HL-60/S4 treated with phorbol 12-myristate 13-acetate at 8.2 ng/mL for 4 days and 3 days (cell line): ENCODE results near the gene RPUSD2.

Source experiments
- in situ Hi-C: fragments of 300-500 bp; cut with MboI; formaldehyde crosslinking; loops from 2 replicates; pipeline ENCODE4 v1.15.0; 2022; ENCODE audit warnings: low sequenced_read_pairs

RPUSD2 gene, protein sequence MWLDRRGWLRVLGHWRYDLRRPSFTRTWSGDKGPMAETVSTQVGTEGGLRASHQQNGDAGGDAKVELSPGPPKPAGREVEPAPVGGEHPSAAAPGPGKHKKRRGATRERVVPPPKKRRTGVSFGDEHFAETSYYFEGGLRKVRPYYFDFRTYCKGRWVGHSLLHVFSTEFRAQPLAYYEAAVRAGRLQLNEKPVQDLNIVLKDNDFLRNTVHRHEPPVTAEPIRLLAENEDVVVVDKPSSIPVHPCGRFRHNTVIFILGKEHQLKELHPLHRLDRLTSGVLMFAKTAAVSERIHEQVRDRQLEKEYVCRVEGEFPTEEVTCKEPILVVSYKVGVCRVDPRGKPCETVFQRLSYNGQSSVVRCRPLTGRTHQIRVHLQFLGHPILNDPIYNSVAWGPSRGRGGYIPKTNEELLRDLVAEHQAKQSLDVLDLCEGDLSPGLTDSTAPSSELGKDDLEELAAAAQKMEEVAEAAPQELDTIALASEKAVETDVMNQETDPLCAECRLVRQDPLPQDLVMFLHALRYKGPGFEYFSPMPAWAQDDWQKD

DNA sequence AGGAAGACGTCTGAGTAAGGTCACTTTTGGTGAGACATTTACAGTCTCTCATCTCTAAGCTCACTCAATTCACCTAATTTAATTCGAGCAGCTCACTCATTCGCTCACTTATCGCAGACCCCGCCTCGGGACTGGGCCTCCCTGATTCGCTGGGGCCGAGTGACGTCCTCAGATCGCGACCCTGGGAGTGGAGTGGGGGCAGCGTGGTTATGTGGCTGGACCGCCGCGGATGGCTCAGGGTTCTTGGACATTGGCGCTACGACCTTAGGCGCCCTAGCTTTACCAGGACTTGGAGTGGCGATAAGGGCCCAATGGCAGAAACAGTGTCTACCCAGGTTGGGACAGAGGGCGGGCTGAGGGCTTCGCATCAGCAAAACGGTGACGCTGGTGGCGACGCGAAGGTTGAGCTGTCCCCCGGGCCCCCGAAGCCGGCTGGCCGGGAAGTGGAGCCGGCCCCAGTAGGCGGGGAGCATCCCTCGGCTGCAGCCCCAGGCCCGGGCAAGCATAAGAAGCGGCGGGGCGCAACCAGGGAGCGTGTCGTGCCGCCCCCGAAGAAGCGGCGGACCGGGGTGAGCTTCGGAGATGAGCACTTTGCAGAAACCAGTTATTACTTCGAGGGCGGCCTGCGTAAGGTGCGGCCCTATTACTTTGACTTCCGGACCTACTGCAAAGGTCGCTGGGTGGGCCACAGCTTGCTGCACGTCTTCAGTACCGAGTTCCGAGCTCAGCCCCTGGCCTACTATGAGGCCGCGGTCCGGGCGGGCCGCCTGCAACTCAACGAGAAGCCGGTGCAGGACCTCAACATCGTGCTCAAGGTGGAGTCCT is at the start of gene RPUSD2:
TSS of gene RPUSD2 (plus strand) at position 171 of the 825 bp plus-strand sequence. CDS start at position 210, 39 bp downstream.
- in situ Hi-C loops: no loop called here

DNA sequence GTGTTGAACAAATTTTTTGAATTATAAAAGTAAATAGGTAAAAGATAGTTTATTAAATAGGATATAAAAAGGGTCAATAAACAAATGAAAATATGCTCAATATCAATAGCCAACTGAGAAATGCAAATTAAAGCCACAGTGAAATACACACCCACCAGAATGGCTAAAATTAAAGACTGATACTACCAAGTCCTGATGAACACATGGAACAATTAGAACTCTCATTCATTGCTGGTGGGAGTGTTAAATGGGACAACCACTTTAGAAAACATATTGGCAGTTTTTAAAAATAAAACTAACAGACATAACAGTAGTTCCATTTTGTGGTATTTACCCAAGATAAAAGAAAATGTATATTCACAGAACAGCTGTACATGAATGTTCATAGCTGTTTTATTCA is 45.5 kb upstream of the RPUSD2 start:
- in situ Hi-C loops: no loop called here

DNA sequence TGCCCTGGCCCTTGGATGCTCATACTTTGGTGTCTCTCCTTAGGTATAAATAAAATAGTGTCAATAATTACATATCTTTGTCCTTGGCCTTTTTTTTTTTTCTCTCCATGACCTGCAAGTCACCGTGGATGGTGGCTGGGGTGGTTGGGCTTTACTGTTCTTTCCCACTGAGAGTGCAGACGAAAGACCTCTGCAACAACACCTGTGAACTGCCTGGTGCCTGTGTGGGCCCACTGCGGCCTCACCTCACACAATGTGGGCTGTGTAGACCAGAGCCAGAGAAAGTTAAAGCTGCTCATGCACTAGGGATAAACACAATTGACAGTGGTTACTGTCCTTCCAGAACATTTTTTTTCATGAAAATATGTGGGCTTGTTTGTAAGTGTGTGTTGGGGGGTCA is 43.2 kb upstream of the RPUSD2 start:
- in situ Hi-C loops: no loop called here

DNA sequence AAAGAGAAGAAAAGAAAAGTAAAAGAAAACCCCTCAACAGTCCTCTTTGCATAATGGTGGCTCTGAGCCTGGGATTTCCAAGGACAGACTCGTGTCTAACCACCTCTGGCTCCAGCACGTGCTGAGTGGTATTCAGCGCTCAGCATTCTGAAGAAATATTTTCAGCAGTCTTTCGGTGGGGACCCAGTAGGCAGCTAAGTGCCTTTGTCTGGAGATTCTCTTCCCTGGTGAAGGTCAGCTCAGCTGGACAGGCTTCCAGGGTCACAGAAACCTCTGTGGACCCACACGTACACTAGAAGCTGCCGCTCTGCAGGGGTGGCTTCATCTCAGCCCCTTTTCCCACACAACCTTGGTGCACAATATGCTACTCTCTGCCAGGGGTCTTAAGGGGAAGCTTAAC is 40.3 kb upstream of the RPUSD2 start:
- in situ Hi-C loops: no loop called here

DNA sequence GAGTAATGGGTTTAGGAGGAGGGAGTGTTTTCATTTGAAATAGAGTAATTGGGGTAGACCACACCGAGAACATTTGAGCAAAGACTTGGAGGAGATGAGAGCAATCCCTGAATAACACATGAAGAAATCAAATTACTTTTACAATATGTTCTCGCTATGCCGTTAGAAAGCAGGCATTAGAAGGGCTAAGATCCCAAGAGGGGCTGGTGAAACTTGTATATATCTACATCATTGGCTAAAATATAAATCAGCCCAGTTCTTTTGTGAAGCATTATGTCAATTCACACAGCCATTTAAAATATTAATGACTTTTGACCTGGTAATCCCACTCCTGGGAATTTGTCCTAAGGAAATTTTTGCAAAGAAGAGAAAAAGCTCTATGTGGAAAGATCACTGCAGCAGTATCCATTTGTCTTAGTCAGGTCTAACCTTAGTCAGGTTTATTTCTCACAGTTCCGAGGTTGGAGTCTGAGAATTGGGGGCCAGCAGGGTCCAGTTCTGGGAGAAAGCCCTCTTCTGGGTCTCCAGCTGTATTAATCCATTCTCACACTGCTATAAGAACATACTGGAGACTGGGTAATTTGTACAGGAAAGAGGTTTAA is 35.2 kb upstream of the RPUSD2 start:
- in situ Hi-C loops: no loop called here

DNA sequence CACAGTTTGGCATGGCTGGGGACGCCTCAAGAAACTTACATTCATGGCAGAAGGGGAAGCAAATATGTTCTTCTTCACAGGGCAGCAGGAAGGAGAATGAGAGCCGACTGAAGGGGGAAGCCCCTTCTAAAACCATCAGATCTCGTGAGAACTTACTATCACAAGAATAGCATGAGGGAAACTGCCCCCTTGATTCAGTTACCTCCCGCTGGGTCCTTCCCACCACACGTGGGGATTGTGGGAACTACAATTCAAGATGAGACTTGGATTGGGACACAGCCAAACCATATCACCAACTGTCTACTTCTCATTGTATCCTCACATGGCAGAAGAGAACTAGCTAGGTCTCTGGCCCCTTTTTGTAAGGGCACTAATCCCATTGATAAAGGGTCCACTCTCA is 34.7 kb upstream of the RPUSD2 start:
- in situ Hi-C loops: no loop called here

DNA sequence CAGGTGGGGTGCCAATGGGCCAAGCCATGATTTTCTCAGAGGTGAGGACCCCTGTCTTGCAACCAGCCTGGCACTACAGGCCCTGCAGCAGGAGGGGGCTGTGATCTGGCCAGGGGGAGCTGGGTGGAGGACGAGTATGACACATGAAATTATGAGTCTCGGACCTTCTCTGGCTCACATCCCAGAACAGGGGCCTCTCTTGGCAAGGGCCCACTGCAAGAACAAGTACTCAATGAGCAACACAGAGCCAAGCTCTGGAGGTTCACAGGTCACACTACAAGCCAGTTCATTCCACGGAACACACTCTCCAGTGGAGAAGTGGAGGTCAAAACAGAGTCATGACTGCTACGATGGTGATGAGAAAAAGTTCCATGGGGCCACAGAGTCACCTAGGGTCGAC is 32.6 kb upstream of the RPUSD2 start:
- in situ Hi-C loops: no loop called here

DNA sequence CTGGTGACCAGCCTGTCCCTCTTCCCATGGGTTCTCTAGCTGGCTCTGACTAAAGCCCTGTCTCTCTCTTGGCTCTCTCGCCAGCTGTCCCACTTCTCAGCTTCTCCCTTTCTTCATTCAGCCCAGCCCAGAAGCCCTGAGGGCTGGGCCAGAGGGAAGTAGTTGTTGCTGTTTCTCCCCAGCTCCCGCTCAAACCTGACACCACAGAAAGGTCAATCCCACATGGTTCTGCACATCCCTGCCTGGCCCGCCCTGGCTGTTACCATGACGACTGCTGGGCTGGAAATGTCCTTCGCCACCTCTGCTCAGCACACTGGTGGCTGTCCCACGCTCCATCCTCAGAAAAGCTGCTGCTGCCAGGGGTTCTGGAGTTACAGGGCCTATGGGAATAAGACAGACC is 30.1 kb upstream of the RPUSD2 start:
- in situ Hi-C loops: no loop called here

DNA sequence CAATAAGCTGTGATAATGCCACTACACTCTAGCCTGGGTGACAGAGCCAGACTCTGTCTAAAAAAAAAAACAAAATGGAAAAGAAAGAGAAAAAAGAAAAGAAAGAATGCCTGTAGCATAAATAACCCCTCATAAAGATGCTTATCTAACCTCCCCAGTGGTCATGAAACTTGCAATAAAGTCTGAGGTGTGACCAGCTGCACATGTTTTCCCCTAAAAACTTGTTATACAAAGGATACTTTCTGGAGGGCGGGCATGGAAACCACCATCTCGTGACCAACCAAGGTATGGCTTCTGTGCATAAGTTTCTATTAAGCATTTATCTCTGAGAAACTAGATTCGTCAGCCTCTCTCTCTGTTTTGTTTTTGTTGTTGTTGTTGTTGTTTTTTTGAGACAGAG is 26.0 kb upstream of the RPUSD2 start:
- in situ Hi-C loops: no loop called here

DNA sequence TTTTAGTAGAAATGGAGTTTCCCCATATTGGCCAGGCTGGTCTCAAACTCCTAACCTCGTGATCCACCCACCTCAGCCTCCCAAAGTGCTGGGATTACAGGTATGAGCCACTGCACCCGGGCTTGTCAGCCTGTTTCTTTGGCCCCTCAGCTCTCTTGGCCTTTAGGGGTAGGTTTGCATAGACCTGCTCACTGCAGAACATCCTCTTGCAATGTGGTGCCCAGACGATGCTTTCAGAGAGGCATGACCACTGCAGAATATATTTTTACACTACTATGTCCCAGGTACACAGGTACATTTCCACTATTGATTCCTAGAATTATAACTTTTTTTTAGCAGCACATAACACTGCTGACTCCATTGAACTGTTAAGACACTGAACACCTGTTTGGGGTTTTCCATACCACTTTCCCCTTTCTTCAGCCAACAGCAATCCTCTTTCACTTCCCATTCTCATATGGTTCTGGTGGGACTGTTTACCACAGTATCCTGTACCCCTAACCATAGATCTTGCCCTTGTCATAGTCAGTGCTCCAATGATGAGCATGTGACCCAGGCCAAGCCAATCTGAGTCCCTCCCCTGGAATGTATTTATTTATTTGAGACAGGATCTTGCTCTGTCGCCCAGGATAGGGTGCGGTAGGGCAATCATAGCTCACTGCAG is 25.3 kb upstream of the RPUSD2 start:
- in situ Hi-C loops: no loop called here

DNA sequence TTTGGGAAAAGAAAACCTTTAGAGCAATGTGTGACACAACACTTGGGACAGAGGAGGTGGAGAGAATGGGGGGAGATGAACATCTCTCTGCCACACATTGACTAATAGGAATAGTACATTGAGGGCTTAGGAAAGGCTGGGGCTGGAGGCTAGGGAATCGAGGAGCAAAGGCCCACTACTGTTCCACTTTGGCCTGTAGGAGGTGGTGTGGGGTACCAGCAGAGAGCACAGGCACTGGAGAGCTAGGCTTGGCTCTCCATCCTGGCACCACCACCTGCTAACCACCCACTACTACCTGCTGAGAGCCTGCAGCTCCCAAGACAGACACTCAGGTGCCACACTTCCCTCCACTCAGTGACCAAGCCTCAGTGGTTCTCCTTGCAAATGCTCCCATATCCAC is 23.6 kb upstream of the RPUSD2 start:
- in situ Hi-C loops: no loop called here

DNA sequence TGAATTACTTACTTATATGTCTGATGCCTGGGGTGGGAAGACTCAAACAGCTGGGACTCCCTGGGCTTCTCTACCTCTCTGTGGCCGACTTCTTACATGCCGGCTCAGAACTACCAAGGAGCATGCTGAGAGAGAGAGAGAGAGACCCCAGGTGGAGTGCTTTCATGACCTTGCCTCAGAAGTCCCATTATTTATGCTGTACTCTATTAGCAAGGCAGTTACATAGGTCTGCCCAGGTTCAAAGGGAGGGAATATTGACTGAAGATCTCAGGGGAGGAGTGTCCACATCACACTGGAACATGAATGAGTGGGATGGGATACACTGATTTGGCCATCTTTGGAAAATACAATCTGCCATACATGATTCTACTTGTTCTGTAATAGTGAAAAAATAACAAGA is 20.5 kb upstream of the RPUSD2 start:
- in situ Hi-C loops: no loop called here

DNA sequence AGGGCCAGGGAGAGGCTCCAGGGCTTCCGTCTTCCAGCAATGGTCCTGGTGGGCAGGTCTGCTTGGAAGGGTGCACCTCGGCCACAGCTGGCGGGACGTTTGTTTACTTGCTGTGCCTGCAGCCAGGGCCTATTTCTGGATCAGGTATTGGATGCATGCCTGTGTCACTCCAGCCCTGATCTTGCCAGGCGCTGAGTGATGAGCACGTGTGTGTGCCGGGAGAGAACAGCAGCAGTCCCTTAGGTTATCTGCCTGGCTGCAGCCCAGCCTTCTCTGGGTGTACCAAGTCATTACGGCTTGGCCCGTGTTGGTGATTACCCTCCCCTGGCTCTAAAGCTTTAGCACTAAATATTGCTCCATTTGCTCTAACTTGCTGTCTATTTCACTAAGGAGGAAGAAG is 19.2 kb upstream of the RPUSD2 start:
- in situ Hi-C loops: no loop called here

DNA sequence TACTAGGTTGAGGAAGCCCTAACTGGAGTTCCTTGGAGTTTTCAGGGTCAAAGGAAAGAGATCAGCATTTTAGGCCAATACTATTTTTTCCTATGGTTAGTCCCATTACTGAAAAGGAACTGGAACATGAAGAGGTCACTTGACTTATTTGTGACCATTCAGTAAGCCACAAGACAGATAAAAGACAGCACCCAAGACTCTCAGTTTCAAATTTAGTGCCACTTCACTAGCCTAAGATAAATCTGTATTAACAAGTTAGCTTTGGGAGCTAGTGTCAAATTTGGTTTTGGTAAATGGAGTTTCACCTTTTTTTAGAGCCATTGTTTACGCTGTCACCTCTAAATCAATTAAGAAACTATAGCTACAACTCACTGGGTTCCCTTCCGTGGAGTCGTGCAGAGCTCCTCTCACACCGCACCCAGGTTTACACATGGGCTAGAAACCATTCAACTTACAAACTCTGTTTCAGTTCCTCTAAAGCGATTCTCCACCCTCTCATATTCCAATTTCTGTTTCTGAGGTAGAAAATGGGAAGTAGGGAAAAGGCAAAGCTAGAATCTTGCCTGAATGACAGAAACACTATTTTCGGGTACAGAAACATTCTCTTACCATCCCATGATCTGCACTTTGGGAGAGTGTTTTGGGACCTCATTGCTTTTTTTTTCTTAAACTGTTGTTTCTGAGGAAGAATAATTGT is 18.6 kb upstream of the RPUSD2 start:
- in situ Hi-C loops: no loop called here

DNA sequence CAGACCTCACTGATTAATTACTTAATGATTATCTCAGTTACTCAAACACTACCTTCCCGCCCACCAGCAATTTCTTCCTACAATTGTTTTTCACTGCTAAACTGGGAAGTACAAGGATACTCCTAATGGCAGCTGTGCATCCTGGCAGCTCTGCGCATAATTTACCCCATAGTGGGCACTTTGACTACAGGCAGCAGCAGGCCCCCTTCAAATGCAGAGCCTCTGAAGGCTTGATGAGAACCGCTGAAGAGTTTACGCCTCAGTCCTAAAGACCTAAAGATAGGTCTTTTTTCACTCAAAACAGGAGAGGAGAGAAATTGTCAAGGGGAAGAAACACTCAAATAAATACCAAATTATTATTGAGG is 15.0 kb upstream of the RPUSD2 start:
- in situ Hi-C loops: no loop called here

DNA sequence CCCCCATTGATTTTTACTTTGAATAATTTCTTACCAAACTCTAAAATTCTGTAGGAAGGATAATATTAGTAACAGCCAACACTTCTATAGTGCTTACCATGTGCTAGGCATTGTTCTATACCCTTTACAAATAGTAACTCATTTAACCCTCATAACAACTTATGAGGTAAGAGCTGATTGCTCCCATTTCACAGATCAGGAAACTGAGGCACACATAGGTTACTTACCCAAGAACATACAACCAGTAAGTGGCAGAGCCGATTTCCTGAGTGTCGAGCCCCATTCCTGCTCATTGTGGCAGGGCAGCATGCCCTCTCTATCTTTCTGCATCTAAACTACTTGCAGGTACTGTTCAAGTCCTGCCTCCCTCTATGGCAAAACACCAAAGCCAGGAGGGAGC is 13.2 kb upstream of the RPUSD2 start:
- in situ Hi-C loops: no loop called here

DNA sequence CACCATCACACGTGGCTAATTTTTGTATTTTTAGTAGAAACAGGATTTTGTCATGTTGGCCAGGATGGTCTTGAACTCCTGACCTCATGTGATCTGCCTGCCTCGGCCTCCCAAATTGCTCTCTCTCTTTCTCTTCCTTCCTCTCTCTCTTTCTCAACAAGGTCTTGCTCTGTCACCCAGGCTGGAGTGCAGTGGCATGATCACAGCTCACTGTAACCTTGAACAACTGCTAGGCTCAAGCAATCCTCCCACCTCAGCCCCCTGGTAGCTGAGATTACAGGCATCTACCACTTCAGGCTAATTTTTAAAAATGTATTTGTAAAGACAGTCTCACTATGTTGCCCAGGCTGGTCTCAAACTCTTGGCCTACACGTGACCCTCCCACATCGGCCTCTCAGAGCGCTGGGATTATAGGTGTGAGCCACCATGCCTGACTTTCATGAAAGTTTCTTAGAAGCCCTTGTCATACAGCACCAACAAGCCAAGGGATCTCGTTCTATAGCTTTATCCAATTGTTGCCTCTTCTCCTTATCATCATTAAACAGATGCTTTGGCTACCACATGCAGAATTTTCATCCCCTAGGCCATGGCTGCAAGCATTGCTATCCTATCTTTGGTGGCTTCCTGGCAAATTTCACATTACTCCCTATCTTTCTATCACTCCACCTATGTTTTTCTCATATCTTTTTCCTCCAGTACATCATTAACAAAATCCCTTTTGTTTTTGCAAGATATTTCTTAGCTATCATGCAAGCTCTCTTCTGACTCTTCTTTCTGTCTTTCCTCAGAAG is 10.0 kb upstream of the RPUSD2 start:
- in situ Hi-C loops: no loop called here

DNA sequence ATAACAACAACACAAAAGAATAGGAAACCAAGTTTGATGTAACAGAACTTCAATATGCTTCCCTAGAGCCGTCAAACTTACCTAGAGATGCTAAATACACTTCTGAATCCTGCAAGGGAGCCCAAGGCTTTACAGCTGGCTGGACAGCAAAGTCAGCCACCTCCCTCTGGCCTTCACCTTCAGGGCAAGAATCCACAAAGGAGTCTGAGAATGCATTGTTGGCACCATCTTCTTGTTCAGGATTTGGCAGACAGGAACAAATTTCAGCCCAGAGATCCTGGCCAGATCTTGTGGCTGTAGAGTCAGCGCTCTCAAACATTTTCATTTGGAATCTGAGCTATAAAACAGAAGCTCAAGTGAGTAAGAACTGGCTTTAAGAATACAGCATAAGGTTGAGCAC is 6.4 kb upstream of the RPUSD2 start:
- in situ Hi-C loops: no loop called here

DNA sequence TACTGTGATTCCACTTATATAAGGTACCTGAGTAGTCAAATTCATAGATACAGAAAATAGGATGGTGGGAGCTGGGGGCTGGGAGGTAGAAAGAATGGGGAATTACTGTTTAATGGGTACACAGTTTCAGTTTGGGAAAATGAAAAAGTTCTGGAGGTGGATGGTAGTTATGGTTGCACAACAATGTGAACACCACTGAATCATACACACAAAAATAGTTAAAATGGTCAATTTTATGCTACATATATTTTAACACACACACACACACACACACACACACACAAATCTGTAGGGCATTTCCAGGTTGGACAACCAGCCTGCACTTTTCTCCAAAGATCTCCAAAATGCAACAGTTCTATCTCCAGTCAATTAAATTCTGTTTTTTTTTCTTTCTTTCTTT is 5.7 kb upstream of the RPUSD2 start:
- in situ Hi-C loops: no loop called here
